NCI-H1417 treated with DMSO at 0.1 percent for 48 hours (cell line): ENCODE measurements around the gene ERC1.
"Not testable (repeated sequence)": the region's sequence is repeated elsewhere in the genome, so short reads cannot be mapped to it uniquely, and the experiment has no call there.

ENCODE experiments used
- DNase-seq: peaks from one replicate; lab custom pipeline; 2025; lab: John Stamatoyannopoulos, UW

Gene ERC1

GRCh38 chr12:1226951-1227350, 235.9 kb downstream of the ERC1 start:
- DNase-seq = no peak

GRCh38 chr12:1234073-1234472, 243.1 kb downstream of the ERC1 start:
- DNase-seq = no peak

- no peak for DNase-seq
Measured at GRCh38 chr12:1246637-1247036, 255.6 kb downstream of the ERC1 start.

- DNase-seq = no peak
Measured at GRCh38 chr12:1250641-1251040, 259.6 kb downstream of the ERC1 start.

- DNase-seq = no peak
Measured at GRCh38 chr12:1252758-1253157, 261.7 kb downstream of the ERC1 start.

- DNase-seq = not testable (repeated sequence)
Measured at GRCh38 chr12:1255125-1255524, 264.1 kb downstream of the ERC1 start.

- DNase-seq = not testable (repeated sequence)
Measured at GRCh38 chr12:1255854-1256253, 264.8 kb downstream of the ERC1 start.

- no peak for DNase-seq
Measured at GRCh38 chr12:1256285-1256684, 265.3 kb downstream of the ERC1 start.

GRCh38 chr12:1256991-1257390, 266.0 kb downstream of the ERC1 start:
- DNase-seq = no peak

- DNase-seq = no peak
Measured at GRCh38 chr12:1262011-1262410, 271.0 kb downstream of the ERC1 start.

- no peak for DNase-seq
Measured at GRCh38 chr12:1267243-1267642, 276.2 kb downstream of the ERC1 start.

- no peak for DNase-seq
Measured at GRCh38 chr12:1272142-1272541, 281.1 kb downstream of the ERC1 start.

GRCh38 chr12:1273051-1273450, 282.0 kb downstream of the ERC1 start:
- no peak for DNase-seq

- no peak for DNase-seq
Measured at GRCh38 chr12:1277905-1278304, 286.9 kb downstream of the ERC1 start.

- DNase-seq = no peak
Measured at GRCh38 chr12:1279050-1279449, 288.0 kb downstream of the ERC1 start.

- DNase-seq = no peak
Measured at GRCh38 chr12:1280059-1280458, 289.0 kb downstream of the ERC1 start.

- no peak for DNase-seq
Measured at GRCh38 chr12:1281683-1282366, 290.8 kb downstream of the ERC1 start.

- DNase-seq = no peak
Measured at GRCh38 chr12:1282670-1283315, 291.8 kb downstream of the ERC1 start.

- no peak for DNase-seq
Measured at GRCh38 chr12:1283316-1283715, 292.3 kb downstream of the ERC1 start.

- no peak for DNase-seq
Measured at GRCh38 chr12:1284611-1285010, 293.6 kb downstream of the ERC1 start.

- DNase-seq = no peak
Measured at GRCh38 chr12:1287446-1287975, 296.5 kb downstream of the ERC1 start.

- no peak for DNase-seq
Measured at GRCh38 chr12:1288333-1288732, 297.3 kb downstream of the ERC1 start.

- DNase-seq = no peak
Measured at GRCh38 chr12:1289371-1290155, 298.5 kb downstream of the ERC1 start.
